Measurements from ENCODE around the gene UXS1.

Gene UXS1

DNA sequence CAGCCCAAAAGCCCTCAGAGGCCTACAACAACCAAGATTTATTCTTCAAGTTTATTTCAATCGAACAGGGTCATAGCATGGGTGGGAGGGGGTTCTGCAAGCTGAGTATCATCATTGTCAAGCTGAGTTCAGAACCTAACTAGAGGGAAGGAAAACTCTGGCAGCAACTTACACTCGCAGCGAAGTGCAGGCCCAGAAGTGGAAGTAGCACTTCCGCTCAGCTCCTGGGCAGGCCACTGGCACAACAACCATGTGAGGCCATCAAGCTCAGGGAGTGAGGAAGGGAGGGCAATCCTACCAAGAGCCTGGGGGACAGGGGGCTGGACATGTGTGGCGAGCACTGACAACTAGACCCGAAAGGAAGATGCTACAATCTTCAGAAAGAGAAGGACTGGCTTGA is 4.8 kb downstream of the UXS1 start:
- DNase-seq (ENCODE audit: low read depth): no peak

DNA sequence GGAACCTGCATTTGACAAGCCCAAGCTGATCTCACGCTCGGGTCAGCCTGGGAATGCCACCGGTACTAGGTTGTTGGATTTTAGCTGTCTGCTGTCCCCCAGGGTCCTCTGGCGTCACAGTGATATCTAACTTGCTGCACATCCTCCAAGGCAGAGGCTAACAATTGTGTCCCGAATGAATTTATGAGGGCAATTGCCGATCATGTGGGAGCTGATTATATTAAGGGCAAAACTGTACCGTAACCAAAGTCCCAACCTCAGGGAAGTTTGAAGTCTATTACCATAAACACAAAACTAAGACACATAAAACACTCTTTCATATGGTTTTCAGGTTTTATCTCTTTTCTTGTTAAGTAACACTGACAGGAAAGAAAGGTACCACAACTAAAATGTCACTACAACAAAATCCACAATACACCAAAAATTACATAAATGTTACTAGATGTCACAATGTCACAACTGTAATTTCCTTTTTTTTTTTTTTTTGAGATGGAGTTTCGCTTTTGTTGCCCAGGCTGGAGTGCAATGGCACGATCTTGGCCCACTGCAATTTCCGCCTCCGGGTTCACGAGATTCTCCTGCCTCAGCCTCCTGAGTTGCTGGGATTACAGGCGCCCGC is 6.7 kb downstream of the UXS1 start:
- DNase-seq (ENCODE audit: low read depth): no peak

DNA sequence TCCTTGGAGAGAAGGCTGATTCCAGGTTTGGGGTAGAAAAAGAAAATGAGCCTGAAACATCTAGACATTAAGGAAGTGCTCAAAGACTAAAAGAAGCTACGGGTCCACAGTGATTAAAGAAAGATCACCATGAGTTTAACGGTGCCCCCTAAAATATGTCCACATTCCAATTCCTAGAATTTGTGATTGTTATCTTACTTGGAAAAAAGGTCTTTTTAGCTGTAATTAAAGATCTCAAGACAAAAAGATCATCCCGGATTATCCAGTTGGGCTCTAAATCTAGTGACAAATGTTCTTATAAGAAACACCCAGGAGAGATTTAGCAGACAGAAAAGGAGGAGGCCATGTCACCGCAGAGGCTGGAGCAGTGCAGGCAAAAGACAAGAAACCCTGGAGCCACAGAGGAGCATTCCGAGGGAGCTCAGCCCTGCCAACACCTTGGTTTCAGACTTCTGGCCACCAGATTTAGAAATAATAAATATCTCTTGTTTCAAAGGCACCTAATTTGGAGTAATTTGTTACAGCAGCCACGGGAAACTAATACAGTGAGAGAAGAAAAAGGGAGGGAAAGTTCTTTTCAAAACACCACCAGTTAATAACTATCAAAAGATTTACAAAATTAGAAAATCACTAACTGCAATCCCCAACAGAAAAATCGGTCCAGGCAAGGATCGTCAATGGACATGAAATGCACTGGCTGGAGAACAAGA is 8.5 kb downstream of the UXS1 start:
- DNase-seq (ENCODE audit: low read depth): no peak

DNA sequence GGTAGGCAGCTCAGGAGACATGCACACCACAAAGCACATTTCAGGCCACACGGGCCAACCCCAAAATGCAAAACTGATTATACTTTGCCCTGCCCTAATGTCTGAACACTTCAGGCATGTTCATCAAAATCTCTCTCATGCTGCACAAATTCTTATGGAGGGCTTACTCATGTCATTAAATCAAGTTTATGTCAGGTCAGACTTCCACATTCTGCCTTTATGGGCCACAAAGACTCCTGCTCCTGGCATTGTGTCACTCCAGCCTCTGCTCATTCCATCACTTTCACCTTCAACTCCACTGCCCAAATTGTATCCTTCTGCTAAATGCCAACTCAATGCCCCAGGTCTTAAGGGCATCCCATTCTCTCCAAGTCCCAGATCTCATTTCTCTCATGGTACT is 9.2 kb downstream of the UXS1 start:
- peak; percentile 15 for DNase-seq (ENCODE audit: low read depth)

DNA sequence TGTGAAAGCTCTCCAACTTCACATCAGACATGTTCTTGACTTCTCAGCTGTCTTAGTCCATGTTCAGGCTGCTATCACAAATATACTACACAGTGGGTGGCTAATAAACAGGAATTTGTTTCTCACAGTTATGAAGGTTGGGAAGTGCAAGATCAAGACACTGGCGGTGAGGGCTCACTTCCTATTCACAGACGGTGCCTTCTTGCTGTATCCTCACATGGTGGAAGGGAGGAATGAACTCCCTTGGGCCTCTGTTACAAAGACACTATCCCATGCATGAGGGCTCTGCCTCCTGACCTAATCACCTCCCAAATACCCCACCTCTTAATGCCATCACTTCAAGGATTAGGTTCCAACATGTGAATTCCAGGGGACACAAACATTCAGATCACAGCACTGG is 9.7 kb downstream of the UXS1 start:
- no peak for DNase-seq (ENCODE audit: low read depth)

DNA sequence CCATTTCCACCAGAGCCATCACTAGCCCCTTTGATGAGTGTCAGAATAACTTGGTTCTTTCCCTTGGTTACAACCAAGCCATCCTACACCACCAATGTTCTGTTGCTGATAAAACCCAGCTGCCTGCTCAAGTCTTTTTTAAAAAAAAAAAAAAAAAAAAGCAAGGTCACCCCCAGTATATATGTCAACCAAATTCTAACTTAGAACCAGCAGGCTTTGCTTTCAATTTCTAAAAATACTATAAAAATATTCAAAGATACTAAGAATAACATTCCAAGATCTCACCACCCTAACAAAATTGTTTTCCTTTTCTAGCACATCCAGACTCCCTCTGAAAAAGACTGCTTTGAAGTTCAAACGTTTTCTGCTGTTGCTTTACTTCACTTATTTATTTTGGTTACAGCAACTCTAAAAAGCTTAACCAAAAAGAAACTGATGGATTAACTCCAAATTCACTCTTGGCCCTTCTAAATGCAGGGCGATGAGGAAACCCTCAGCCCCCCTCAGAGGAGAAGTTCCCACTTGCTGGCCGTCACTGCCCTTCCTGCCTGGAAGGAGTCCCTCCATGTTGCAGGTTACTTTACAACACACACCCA is 10.9 kb downstream of the UXS1 start:
- peak; percentile 34 for DNase-seq (ENCODE audit: low read depth)

DNA sequence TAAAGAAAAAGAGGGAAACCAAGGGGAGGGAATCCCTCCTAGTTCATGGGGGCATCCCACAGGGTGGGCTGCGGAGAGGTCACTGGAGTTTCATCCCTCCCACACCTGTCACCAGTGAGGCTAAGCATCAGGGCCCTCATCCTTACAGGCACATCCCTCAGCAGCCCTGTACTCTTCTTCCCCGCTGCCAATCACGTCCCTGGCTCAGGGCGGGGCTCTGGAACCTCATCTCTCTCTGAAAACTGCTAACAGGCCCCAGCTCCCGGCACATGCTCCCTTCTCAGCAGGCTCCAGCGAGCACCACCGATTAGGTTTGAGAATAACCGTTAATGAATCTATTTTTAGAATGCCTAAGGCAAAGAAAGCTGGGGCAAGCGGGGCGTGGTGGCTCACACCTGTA is 13.0 kb downstream of the UXS1 start:
- no peak for DNase-seq (ENCODE audit: low read depth)

DNA sequence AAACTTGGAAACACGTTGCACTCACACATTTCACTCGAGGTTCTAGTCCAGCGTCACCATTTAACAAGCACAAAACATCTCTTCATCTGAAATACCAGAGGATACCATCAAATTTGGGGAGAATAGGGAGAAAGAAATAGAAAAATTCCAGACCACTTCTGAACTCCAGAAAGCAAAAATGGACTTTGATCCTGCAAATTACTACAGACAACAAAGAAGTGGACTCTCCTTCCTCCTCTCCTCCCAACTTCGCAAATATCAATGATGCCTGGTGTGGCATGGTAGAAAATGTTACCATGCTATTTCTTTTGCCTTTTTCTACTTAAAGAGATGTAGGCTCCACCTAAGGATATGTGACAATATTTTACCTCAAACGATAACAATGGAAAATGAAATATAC is 13.5 kb downstream of the UXS1 start:
- DNase-seq (ENCODE audit: low read depth): no peak

DNA sequence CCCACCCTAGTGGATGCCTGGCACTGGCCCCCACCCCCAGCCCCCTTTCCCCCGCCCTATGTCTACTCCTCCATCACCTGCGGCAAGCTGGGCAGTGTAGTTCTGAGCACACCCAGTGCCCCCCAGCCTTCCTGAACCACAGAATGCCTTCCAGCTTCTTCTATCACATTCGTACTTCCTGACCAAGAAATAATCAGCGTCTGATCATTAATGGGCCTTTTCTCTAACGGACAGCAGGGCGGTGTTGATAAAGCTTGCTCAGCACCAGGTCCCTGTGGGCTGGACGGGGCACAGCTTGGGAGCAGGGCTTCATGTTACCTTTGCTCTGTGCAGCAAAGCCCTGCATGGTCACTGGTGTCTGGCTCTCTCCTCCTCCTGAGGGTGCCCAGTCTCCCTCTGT is 15.4 kb downstream of the UXS1 start:
- no peak for DNase-seq (ENCODE audit: low read depth)

DNA sequence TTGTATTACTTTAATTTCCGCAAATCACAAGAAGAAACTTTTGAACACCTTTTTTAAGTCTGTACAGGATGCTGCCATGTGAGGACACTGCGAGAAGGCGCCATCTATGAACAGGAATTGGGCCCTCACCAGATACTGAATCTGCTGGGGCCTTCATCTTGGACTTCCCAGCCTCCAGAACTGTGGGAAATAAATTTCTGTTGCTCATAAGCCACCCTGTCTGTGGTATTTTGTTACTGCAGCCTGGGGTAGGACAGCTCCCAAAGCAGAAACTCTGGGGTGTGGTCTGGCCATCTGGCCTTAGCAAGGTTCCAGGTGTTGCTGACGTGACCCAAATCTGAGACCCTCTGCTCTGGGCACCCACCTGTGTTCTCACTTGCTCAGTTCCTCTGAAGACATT is 16.5 kb downstream of the UXS1 start:
- DNase-seq (ENCODE audit: low read depth): no peak

DNA sequence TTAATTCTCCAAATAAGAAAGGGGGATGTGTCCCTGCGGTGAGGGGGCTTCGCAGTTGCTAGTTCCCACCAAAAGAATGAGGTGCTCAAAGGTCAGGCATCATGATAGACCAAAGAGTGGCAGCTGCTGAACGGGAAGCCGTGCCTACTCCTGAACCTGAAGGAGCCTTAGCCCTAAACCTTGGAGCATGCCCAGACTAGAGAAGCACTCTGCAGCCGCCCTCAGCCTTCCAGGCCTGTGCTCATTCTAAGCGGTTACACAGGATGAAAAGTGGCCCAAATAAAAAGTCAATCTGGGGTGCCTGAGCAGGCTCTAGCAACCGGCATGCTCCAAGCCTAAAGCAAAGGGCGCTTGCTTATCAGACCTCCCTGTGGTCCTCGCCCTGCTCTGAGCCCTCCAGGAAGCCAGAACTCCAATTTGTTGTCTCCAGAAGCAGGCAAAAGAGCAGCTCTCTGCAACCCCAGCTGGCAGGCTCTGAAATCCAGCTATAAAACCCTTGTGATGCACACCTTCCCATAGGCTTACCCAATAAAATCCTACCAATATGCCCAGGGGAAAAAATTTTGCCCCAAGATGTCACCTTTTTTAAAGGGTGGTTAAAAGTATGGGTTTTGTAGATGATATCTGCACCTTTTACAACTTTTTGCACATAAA is 17.5 kb downstream of the UXS1 start:
- no peak for DNase-seq (ENCODE audit: low read depth)

DNA sequence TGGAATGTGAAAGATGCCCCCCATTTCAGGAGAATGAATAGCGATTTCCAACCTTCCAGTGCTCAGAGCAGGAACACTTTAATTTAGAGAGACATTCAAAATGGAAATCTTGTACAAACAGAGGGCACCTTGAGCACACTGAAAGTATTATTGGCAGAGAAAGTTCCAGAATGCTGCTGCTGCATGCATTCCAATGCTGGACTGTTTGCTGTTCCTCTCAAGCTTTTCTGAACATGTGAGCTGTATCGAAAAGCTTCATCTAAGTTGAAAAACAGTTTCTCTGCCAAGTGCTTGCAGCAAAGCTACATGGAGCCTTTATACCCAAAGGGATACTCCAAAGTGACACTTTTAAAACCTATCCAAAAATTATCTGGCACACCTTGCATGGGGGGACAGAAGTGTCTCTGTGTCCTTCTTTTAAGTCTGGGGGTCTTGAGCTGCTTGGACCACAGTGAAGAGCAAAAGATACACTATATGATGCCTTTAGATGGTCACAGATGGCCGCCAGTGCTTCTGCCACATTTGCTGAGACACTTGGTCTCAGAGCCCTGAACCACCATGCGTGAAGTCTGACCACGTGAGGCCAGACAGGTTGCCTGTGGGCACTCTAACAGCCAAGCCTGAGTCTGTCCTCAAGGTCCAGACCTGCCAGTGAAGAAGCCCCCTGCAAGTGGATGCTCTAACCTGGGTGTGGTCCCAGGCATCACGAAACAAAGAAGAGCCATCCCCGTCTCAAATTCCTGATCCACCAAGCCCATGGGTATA is 18.8 kb downstream of the UXS1 start:
- no peak for DNase-seq (ENCODE audit: low read depth)

DNA sequence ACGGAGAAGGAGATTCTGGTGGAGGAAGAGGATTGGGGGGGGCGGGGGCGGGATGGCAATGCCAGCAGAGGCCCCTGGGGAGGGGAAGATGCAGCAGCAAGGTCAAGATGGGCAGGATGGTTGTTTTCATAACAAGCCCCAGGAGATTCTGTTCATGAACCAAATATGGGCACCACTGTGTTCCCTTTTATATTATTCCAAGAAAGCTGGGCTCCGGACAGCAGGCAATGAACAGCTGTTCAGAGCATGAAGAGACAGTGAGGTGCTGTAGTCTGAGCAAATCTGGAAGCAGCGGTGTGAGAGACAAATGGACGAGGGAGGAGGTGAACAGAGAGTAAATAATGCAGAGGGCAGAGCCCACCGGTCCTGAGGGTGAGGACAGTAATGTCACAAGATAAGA is 20.0 kb downstream of the UXS1 start:
- no peak for DNase-seq (ENCODE audit: low read depth)

DNA sequence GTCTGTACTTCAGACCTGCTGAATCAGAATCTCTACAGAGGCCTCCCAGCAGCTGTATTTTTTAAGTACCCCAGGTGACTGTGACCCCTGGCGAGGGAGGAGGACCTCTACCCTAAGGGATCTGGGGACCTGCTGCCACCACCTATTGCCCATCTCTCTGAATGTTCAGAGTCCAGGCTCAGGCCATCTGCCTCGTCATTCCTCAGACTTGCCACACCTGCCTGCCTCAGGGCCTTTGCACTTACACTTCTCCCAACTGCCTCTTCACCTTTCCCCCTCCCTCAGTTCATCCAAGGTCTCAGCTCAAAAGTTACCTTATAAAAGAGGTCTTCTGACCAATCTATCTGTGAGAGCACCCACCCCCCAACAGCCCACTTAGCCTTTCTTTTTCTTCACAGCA is 21.5 kb downstream of the UXS1 start:
- DNase-seq (ENCODE audit: low read depth): no peak

DNA sequence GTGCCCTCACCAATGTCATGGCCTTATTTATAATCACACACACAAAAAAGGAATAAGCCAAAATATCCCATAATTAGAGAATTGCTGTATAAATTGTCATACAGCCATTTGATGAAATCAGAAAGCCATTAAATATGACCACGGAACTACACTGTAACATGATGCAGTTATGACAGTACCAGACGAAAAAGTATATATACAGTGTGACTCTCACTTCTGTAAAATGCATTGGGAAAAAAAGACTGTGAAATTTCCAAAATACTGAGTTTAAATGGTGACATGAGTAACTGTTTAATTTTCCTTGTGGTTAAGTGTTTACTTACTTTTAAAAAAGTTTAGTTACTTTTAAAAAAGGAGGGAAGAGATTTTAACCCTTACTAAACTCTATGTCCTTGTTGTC is 25.4 kb downstream of the UXS1 start:
- no peak for DNase-seq (ENCODE audit: low read depth)

DNA sequence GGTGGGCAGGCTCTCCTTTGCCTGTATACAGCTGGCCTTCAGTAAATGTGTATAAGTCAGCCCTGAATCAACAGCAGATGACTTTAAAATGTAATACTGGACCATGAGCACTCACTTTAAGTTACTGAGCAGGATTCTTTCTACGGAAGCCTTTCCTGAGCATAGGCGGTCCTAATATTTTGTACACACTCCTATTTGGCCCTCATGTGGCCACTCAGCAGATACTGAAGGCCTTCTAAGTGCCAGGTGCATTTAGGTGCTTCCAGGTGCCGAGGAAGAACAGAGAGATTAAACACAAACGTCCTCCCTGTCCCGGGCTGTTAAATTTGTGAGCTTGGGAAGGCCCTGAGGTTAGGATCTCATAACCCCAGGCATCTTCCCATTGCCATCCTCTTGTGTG is 27.0 kb downstream of the UXS1 start:
- DNase-seq (ENCODE audit: low read depth): no peak

DNA sequence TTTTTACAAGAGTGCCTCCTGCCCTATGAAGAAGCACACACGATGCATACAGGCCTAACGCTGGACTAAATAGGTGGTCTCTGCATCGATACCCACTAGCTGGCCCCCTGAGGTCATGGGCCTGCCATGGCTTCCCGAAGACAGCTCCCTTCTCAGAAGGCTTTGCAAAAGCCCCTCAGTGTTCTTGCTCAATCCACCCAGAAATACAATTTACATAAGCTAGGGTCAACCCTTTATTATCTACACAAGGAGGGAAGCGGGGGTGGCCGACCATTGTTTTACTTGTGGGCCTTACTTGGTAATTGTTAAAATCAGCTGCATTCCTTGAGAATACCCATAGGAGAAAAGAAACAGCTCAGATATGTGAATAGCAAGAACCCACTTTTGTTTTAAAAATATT is 28.5 kb downstream of the UXS1 start:
- no peak for DNase-seq (ENCODE audit: low read depth)

DNA sequence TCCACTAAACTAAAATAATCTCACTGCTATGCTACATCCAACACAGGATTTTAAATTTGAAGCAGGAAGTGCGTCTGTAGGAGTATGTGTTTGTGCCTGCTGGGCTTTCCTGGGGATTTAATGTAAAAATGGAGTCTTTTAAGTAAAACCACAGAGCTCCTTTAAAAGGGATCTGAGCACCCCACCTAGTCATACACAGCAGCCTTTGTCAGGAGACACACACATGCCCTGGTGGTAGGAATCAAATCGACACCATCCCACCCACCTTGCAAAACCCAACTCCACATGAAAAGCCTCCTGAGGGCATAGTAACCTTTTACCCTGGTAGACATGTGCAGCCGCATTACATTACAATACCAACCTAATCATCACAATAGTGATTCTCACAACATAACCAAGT is 29.1 kb downstream of the UXS1 start:
- DNase-seq (ENCODE audit: low read depth): no peak

DNA sequence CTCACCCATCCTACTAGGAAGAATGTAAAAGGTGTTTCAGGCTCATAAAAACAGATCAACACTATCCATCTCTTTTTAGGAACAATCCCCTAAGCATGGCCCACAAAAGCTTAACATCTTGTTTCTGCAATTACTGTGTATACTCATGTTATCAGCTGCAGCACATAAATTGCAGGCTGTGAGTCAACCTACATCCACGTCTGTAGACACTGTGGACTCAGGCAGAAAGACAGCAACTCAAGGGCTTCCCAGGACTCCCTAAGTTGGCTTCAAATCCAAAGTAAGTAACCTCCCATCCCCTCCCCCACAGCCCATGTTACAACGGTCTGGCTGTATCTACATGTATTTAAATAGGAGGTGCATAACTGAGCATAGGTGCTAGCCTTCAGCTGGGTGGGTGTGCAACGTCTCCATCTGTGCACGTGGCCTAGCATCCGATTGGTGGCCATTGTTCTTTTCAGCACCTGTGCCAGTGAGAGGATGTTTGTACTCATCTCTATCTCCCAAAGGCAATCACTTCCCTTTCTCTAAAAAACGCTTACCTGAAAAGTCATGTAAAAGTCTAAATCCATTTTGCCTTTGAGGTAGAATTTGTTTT is 30.1 kb downstream of the UXS1 start:
- DNase-seq (ENCODE audit: low read depth): peak; percentile 29

DNA sequence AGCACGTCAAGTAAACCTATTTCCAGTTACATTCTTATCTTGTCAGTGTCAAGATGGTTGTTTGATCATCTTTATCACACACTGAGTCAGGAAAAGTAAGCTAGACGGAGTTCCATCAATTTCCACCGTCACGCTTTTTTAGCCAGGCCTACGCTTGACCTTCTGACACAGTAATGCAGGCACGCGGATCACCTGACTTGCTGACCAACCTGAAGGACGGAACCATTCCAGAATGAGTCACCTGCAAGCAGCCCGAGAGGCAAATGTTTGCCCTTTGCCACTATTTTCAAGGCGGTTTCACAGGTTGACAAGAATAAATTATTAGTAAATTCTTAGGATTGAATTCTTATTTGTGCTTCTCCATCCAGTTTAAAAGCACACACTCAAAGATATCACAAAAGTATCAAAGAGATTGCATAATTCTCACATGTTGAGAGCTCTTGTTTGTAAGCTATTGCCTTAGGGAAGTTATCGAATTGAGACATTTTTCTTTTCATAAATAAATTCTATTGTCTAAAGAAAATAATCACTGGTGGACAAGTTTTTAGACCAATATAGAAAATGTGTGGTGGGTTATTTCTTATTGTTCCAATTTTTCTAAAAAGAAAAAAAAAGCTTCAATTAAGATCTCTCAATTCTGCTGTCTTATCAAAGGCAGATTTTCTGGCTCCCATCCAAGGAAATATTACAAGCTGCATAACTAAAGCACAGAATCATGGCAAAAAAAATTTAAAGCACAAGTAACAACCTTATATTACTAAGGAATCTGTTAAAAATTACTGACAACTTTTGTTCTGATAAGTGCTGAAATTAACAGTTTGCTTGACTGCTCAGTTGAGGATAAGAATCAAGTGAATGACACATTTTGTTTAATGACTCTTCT is 31.9 kb downstream of the UXS1 start:
- peak; percentile 8 for DNase-seq (ENCODE audit: low read depth)

DNA sequence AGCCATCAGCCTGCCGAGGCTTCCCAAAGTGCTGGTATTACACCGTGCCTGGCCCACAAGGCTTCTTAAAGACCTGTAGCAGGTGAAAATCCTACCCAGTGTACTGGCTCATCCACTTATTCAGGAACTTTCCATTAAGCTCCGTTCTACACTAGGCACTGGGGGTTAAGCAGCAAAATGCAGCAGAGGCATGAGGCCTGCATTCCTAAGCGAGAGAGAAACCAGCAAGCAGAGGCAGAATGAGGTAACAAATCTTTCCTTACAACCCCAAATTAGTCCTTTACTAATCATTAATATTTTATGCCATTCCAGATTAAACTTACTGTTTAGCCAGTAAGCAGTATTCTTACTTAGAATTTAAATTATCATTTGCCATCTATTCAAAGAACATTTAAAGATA is 32.8 kb downstream of the UXS1 start:
- DNase-seq (ENCODE audit: low read depth): no peak
